ENCODE measurements around the gene GPHN. TPM values are rescaled to one million over a fixed set of nuclear protein-coding genes. Genes with fewer than 3 reads are reported as not detected.

GPHN gene
- total and polyA plus RNA-seq, 2 of the 8 experiments (the other 6 are each of a cell fraction or from before 2014, with no cell fraction given) = 6.0 to 16.0 TPM

- Histone ChIP-seq H3K9ac (replicated peaks in 1 of 4; ENCODE audit: extremely low read depth in 1 of 4, low read depth in 3 of 4, low read length in 3 of 4) (no peak overlapping the region), H2BK12ac (ENCODE audit: low read depth, low read length) (no peak overlapping the region), H4K91ac (replicated peaks; ENCODE audit: insufficient read length, low read length) (no peak overlapping the region), H3K4ac (replicated peaks; ENCODE audit: insufficient read length, low read depth, low read length) (no peak overlapping the region), H2BK15ac (ENCODE audit: low read length) (no peak overlapping the region), H3K23ac (ENCODE audit: insufficient read length) (no peak overlapping the region), H3K27ac (ENCODE audit: low read depth, low read length) (no peak overlapping the region), H4K8ac (ENCODE audit: extremely low read depth, insufficient read depth, low read length) (no peak overlapping the region), H2AK5ac (ENCODE audit: low read depth, low read length) (no peak overlapping the region), H3K4me3 (ENCODE audit: extremely low read depth in 1 of 4, insufficient read depth in 2 of 4, low read depth in 3 of 4, low read length in 4 of 4) (no peak overlapping the region), H3K4me2 (ENCODE audit: insufficient read depth in 1 of 2, low read depth in 2 of 2, low read length in 2 of 2) (no peak overlapping the region), H3K56ac (replicated peaks; ENCODE audit: insufficient read length, low read depth, low read length) (no peak overlapping the region), H3K79me1 (ENCODE audit: low read depth, low read length) (no peaks in the 10 kb centered on the region), H4K5ac (ENCODE audit: insufficient read length, low read depth, low read length) (no peak overlapping the region), H2BK20ac (ENCODE audit: low read length) (no peak overlapping the region), H3K9me3 (ENCODE audit: insufficient read depth in 2 of 2, low read depth in 1 of 2, low read length in 1 of 2) (no peaks in the 10 kb centered on the region), H3K23me2 (ENCODE audit: low read depth, low read length) (no peaks in the 10 kb centered on the region), H3K36me3 (ENCODE audit: control insufficient read depth in 2 of 4, insufficient read depth in 4 of 4, low read length in 3 of 4) (no peaks in the 10 kb centered on the region), H2BK5ac (ENCODE audit: low read depth, low read length) (no peak overlapping the region), H3K4me1 (replicated peaks in 1 of 4; ENCODE audit: control insufficient read depth in 3 of 4, insufficient read depth in 4 of 4, low read length in 3 of 4) (0 out of 7 replicates have a peak, but pooled peaks cover 0 to 2% (median 0%) of the 10 kb centered on the region in 4 experiments), H2BK120ac (replicated peaks; ENCODE audit: low read depth, low read length) (no peak overlapping the region), H3K18ac (ENCODE audit: extremely low read depth, low read length) (no peak overlapping the region), H3K14ac (ENCODE audit: insufficient read length) (no peak overlapping the region), H4K20me1 (replicated peaks in 1 of 2; ENCODE audit: control insufficient read depth in 1 of 2, insufficient read depth in 2 of 2, low read length in 2 of 2) (no peaks in the 10 kb centered on the region), H3K27me3 (replicated peaks in 1 of 4; ENCODE audit: control insufficient read depth in 3 of 4, extremely low read depth in 1 of 4, insufficient read depth in 3 of 4, low read length in 3 of 4) (no peaks in the 10 kb centered on the region), H3K79me2 (ENCODE audit: control insufficient read depth in 1 of 2, insufficient read depth in 2 of 2, low read length in 2 of 2) (no peaks in the 10 kb centered on the region), H2AFZ (ENCODE audit: low read length) (no peak overlapping the region)
- DNase-seq (ENCODE audit: low read depth in 1 of 2, low spot score in 2 of 2) (no peak), FAIRE-seq (no peak)
- ChIA-PET CTCF (ENCODE audit: partially characterized antibody) (interaction anchor here (0.9 to 1.5 kb wide), 3 partner anchors 16 to 542 kb away, joined by 3 to 5 read pairs (median 3); no protein-coding TSS in a partner anchor), POLR2A (ENCODE audit: partially characterized antibody) (interaction anchor here (0.7 kb wide), 1 partner anchor 777 kb away, joined by 3 read pairs; no protein-coding TSS in a partner anchor)
- 90% methylated on average over 4 of the region's 4 CpGs; no CpG with 5 or more reads in 1 of the 2 experiments for WGBS, 2 experiments (ENCODE audit: extremely low coverage in 1 of 2, insufficient coverage in 1 of 2, insufficient read length in 1 of 2, insufficient replicate concordance in 2 of 2, low coverage in 1 of 2, low lambda C conversion rate in 2 of 2, missing lambda C conversion rate in 1 of 2)
- no peak for TF ChIP-seq CTCF (IDR thresholded peaks at IDR 0.05; ENCODE audit: control extremely low read depth in 1 of 3, insufficient read depth in 1 of 3, low read depth in 1 of 3, low read length in 3 of 3)
- TF ChIP-seq E2F6 (IDR thresholded peaks at IDR 0.05) = no peak
Measured at GRCh38 chr14:67162385-67162784, 654.4 kb downstream of the GPHN start.

All from H1 (cell line).